GM19238 (cell line): Measurements from ENCODE around the gene PGPEP1.
A peak's percentile ranks its signal among the peaks of the same experiment; 100 is the strongest.

Experiments
- DNase-seq: peaks from one replicate; pipeline ENCODE4 v3.0.0; 2011; ENCODE audit warnings: low spot score; ENCODE audit not compliant: insufficient read length

PGPEP1 gene

GRCh38 chr19:18417250-18418028 lies 77.0 kb downstream of the PGPEP1 start:
- no peak for DNase-seq

- DNase-seq, result no peak
Measured at GRCh38 chr19:18418029-18418482, 77.7 kb downstream of the PGPEP1 start.

- no peak for DNase-seq
Measured at GRCh38 chr19:18418483-18419194, 78.2 kb downstream of the PGPEP1 start.

- DNase-seq, result peak; percentile 88
Measured at GRCh38 chr19:18419195-18419698, 78.8 kb downstream of the PGPEP1 start, which contains the start of gene SSBP4. Gene SSBP4 (plus strand): TSS chr19:18419398. CDS start chr19:18419649, 251 bp downstream.
